Measurements from ENCODE around the gene RASA3. TPM values are rescaled to one million over a fixed set of nuclear protein-coding genes. Genes with fewer than 3 reads are reported as not detected.
A peak's percentile ranks its signal among the peaks of the same experiment; 100 is the strongest.

The RASA3 gene
- total RNA-seq, 1 experiment from 2014 or later: 0.56 TPM

DNA sequence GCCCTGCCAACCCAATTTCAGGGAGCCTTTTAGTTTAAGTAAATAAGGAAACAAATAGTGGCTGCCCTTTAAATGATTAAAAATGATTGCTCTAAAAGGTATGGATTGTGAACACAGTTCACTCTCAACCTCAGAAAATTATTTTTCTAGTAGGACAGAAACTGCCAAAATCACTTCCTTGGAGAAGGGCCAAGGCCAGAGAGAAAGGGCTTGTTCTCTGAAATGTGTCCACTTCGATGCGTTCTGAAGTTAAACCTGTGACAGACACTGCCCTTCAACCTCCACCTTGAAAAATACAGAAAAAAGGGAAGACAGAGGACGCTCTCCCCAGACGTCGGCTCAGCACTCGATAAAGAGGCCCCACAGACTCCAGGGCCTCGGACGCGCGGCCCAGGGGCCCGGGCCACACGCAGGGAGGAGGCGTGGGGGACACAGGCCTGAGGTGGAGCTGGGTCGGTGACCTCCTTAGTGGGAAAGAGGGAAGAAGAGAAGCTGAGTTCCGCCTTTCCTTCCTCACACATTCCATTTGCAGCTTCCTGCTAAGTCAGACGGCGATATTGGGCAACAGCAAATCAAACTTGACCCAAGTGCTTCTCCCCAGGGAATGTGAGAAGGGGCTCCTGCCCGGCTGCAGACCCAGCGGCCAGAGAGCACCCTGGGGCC is 63.6 kb downstream of the RASA3 start:
- H3K4me1 ChIP-seq (ENCODE audit: low read length): peaks cover 24% of the 10 kb centered on the region
- no peak overlapping the region for H3K27ac ChIP-seq (ENCODE audit: low read length)
- no peak overlapping the region for H3K9ac ChIP-seq (ENCODE audit: low read length)
- no peaks in the 10 kb centered on the region for H3K9me2 ChIP-seq (replicated peaks; ENCODE audit: insufficient read depth, low read length)
- no peaks in the 10 kb centered on the region; the same call in 1 of the 2 replicates for H3K9me3 ChIP-seq (ENCODE audit: low read length)
- H3K36me3 ChIP-seq (ENCODE audit: insufficient read depth, low read length): no peaks in the 10 kb centered on the region
- H4K20me1 ChIP-seq (ENCODE audit: insufficient read depth, low read depth, low read length): no peaks in the 10 kb centered on the region
- no peak overlapping the region for H2AFZ ChIP-seq (ENCODE audit: low read length)
- H3K4me3 ChIP-seq (ENCODE audit: low read length): no peak overlapping the region
- DNase-seq: no peak
- H3K4me2 ChIP-seq (ENCODE audit: low read depth, low read length, poor library complexity, severe bottlenecking): no peak overlapping the region
- H3K79me2 ChIP-seq (ENCODE audit: low read length): no peaks in the 10 kb centered on the region
- no peaks in the 10 kb centered on the region for H3K27me3 ChIP-seq (ENCODE audit: low read length)

GRCh38 chr13:114067886-114068651 is 64.4 kb downstream of the RASA3 start:
- Histone ChIP-seq H4K20me1 (ENCODE audit: insufficient read depth, low read depth, low read length) (no peaks in the 10 kb centered on the region), H3K9me2 (replicated peaks; ENCODE audit: insufficient read depth, low read length) (no peaks in the 10 kb centered on the region)

GRCh38 chr13:114067381-114067885 is 65.0 kb downstream of the RASA3 start:
- H3K4me1 ChIP-seq (ENCODE audit: low read length): peaks cover 24% of the 10 kb centered on the region
- H3K4me3 ChIP-seq (ENCODE audit: low read length): peak overlapping the region; percentile 16; the same call in 1 of the 2 replicates

More at GRCh38 chr13:114067886-114068651, 64.4 kb downstream of the RASA3 start:
- Histone ChIP-seq H3K4me1 (ENCODE audit: low read length) (peaks cover 24% of the 10 kb centered on the region), H2AFZ (ENCODE audit: low read length) (no peak overlapping the region), H3K79me2 (ENCODE audit: low read length) (no peaks in the 10 kb centered on the region), H3K36me3 (ENCODE audit: insufficient read depth, low read length) (no peaks in the 10 kb centered on the region), H3K27ac (ENCODE audit: low read length) (no peak overlapping the region), H3K27me3 (ENCODE audit: low read length) (no peaks in the 10 kb centered on the region), H3K4me2 (ENCODE audit: low read depth, low read length, poor library complexity, severe bottlenecking) (peak overlapping the region; percentile 64), H3K9ac (ENCODE audit: low read length) (peak overlapping the region; percentile 40; the same call in 1 of the 2 replicates), H3K4me3 (ENCODE audit: low read length) (peak overlapping the region; percentile 16; the same call in 1 of the 2 replicates), H3K9me3 (ENCODE audit: low read length) (no peaks in the 10 kb centered on the region; the same call in 1 of the 2 replicates)
- no peak for DNase-seq

DNA sequence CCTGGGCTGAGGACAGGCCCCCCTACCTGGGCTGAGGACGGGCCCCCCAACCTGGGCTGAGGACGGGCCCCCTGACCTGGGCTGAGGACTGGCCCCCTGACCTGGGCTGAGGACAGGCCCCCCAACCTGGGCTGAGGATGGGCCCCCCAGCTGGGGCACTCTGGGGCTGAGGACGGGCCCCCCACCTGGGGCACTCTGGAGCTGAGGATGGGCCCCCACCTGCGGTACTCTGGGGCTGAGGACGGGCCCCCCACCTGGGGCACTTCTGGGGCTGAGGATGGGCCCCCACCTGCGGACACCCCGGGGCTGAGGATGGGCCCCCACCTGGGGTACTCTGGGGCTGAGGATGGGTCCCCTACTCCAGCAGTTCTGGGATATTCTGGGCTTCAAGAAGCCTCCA is 65.5 kb downstream of the RASA3 start:
- DNase-seq: no peak
- H3K4me3 ChIP-seq (ENCODE audit: low read length): peak overlapping the region; percentile 16; the same call in 1 of the 2 replicates
- no peaks in the 10 kb centered on the region; the same call in 1 of the 2 replicates for H3K9me3 ChIP-seq (ENCODE audit: low read length)
- no peaks in the 10 kb centered on the region for H3K9me2 ChIP-seq (replicated peaks; ENCODE audit: insufficient read depth, low read length)
- H3K4me2 ChIP-seq (ENCODE audit: low read depth, low read length, poor library complexity, severe bottlenecking): peak overlapping the region; percentile 64
- peaks cover 24% of the 10 kb centered on the region for H3K4me1 ChIP-seq (ENCODE audit: low read length)
- no peaks in the 10 kb centered on the region for H3K36me3 ChIP-seq (ENCODE audit: insufficient read depth, low read length)
- H3K79me2 ChIP-seq (ENCODE audit: low read length): no peaks in the 10 kb centered on the region
- no peak overlapping the region for H2AFZ ChIP-seq (ENCODE audit: low read length)
- H3K9ac ChIP-seq (ENCODE audit: low read length): peak overlapping the region; percentile 40; the same call in 1 of the 2 replicates
- no peak overlapping the region for H3K27ac ChIP-seq (ENCODE audit: low read length)
- H4K20me1 ChIP-seq (ENCODE audit: insufficient read depth, low read depth, low read length): no peaks in the 10 kb centered on the region
- H3K27me3 ChIP-seq (ENCODE audit: low read length): no peaks in the 10 kb centered on the region

More at GRCh38 chr13:114067381-114067885, 65.0 kb downstream of the RASA3 start:
- H4K20me1 ChIP-seq (ENCODE audit: insufficient read depth, low read depth, low read length): no peaks in the 10 kb centered on the region
- no peak overlapping the region for H3K27ac ChIP-seq (ENCODE audit: low read length)
- no peaks in the 10 kb centered on the region for H3K79me2 ChIP-seq (ENCODE audit: low read length)
- no peaks in the 10 kb centered on the region for H3K27me3 ChIP-seq (ENCODE audit: low read length)
- H3K9me2 ChIP-seq (replicated peaks; ENCODE audit: insufficient read depth, low read length): no peaks in the 10 kb centered on the region
- DNase-seq: peak; percentile 53
- no peaks in the 10 kb centered on the region for H3K36me3 ChIP-seq (ENCODE audit: insufficient read depth, low read length)
- peak overlapping the region; percentile 64 for H3K4me2 ChIP-seq (ENCODE audit: low read depth, low read length, poor library complexity, severe bottlenecking)
- H3K9ac ChIP-seq (ENCODE audit: low read length): peak overlapping the region; percentile 40
- H2AFZ ChIP-seq (ENCODE audit: low read length): no peak overlapping the region
- no peaks in the 10 kb centered on the region; the same call in 1 of the 2 replicates for H3K9me3 ChIP-seq (ENCODE audit: low read length)

DNA sequence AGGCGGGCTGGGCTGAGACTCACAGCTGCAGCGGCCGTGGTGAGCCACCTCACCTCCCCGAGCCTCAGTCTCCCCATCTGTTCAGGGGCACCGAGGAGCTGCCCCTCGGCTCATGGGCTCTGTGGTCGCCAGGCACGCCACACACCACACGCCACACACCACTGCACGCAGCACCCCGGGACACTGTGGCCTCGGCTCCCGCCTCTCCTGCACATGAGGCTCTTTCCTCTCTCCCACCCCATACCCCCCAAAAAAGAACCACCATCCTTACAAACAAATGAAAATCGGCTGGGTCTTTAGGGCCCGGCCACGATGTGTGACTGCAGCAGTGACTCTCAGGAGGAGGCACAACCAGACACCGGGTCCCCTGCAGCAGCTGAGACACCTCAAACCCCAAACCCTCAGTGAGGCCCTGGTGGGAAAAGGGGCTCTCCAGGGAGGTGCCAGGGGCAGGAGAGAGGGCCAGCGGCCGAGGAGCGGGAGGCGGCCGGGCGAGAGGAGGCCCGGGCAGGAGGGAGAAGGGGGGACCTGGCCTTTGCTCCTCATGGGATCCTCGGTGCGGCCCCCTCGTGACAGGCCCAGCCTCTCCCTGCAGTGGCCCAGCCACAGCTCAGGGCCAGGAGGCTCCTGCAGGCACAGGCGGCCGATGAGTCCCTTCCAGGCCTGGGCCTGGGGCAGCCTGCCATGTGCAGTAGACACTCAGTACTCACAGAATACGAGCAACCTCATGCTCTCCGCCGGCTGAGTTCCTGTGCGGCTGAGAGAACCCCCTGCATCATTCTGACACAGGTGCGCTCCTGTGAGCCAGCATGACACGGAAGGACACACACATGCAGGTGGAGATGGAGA is 66.3 kb downstream of the RASA3 start:
- Histone ChIP-seq H3K4me3 (ENCODE audit: low read length) (no peak overlapping the region), H3K79me2 (ENCODE audit: low read length) (no peaks in the 10 kb centered on the region), H3K36me3 (ENCODE audit: insufficient read depth, low read length) (no peaks in the 10 kb centered on the region), H3K9me3 (ENCODE audit: low read length) (no peaks in the 10 kb centered on the region), H3K27ac (ENCODE audit: low read length) (no peak overlapping the region), H3K4me1 (ENCODE audit: low read length) (peaks cover 24% of the 10 kb centered on the region), H3K9me2 (replicated peaks; ENCODE audit: insufficient read depth, low read length) (no peaks in the 10 kb centered on the region), H4K20me1 (ENCODE audit: insufficient read depth, low read depth, low read length) (no peaks in the 10 kb centered on the region), H3K4me2 (ENCODE audit: low read depth, low read length, poor library complexity, severe bottlenecking) (no peak overlapping the region), H2AFZ (ENCODE audit: low read length) (no peak overlapping the region), H3K9ac (ENCODE audit: low read length) (no peak overlapping the region), H3K27me3 (ENCODE audit: low read length) (no peaks in the 10 kb centered on the region)
- DNase-seq: no peak

GRCh38 chr13:114065141-114065925 is 67.1 kb downstream of the RASA3 start:
- no peak overlapping the region for H3K27ac ChIP-seq (ENCODE audit: low read length)
- H3K9ac ChIP-seq (ENCODE audit: low read length): no peak overlapping the region
- H4K20me1 ChIP-seq (ENCODE audit: insufficient read depth, low read depth, low read length): no peaks in the 10 kb centered on the region
- H3K9me2 ChIP-seq (replicated peaks; ENCODE audit: insufficient read depth, low read length): no peaks in the 10 kb centered on the region
- H3K4me2 ChIP-seq (ENCODE audit: low read depth, low read length, poor library complexity, severe bottlenecking): no peak overlapping the region
- H3K27me3 ChIP-seq (ENCODE audit: low read length): no peaks in the 10 kb centered on the region
- no peak overlapping the region for H3K4me3 ChIP-seq (ENCODE audit: low read length)
- peaks cover 24% of the 10 kb centered on the region for H3K4me1 ChIP-seq (ENCODE audit: low read length)
- DNase-seq: no peak
- no peaks in the 10 kb centered on the region for H3K9me3 ChIP-seq (ENCODE audit: low read length)
- H3K36me3 ChIP-seq (ENCODE audit: insufficient read depth, low read length): no peaks in the 10 kb centered on the region
- H3K79me2 ChIP-seq (ENCODE audit: low read length): no peaks in the 10 kb centered on the region
- H2AFZ ChIP-seq (ENCODE audit: low read length): no peak overlapping the region

DNA sequence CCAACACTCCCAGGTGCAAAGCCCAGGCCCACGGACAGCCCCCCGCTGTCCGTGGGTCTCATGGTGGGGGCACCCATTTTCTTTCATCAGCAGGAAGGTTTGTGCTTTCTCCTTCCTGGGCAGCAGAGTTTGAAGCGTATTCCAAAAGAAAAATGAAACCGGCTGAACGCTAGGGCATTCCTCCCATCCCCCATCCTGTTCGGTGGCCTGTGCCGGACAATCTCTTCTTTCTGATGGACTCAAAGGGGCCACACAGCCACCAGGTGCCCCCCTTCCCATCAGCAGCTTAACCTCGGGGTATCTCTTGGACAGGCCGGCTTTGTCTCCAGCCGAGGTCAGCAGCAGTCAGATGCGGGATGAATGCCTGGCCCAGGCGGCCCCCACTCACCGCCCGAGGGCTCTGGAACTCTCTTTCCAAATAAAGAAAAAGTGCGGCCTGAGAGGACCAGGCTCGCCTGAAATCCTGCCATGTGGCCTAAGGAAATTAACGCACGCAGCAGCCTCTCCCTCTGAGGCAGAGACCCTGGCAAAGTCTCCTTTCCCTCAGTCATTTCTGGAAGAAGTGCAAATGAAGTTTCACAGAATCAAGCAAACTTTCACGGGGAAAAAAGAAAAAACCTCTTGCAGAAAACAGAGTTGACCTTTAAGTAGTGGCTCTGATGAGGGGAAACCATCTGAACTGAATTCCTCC is 67.8 kb downstream of the RASA3 start:
- Histone ChIP-seq H3K79me2 (ENCODE audit: low read length) (no peaks in the 10 kb centered on the region), H3K27me3 (ENCODE audit: low read length) (no peaks in the 10 kb centered on the region), H3K9me3 (ENCODE audit: low read length) (no peaks in the 10 kb centered on the region), H3K9ac (ENCODE audit: low read length) (no peak overlapping the region), H3K36me3 (ENCODE audit: insufficient read depth, low read length) (no peaks in the 10 kb centered on the region), H3K4me3 (ENCODE audit: low read length) (no peak overlapping the region), H2AFZ (ENCODE audit: low read length) (no peak overlapping the region), H3K9me2 (replicated peaks; ENCODE audit: insufficient read depth, low read length) (no peaks in the 10 kb centered on the region), H3K27ac (ENCODE audit: low read length) (no peak overlapping the region), H4K20me1 (ENCODE audit: insufficient read depth, low read depth, low read length) (no peaks in the 10 kb centered on the region), H3K4me1 (ENCODE audit: low read length) (peaks cover 24% of the 10 kb centered on the region), H3K4me2 (ENCODE audit: low read depth, low read length, poor library complexity, severe bottlenecking) (no peak overlapping the region)
- DNase-seq: no peak
